Endothelial cell of umbilical vein (primary cell): ENCODE data around the gene UBL5.

ENCODE experiments used
- EZH2 ChIP-seq: IDR thresholded peaks from 2 replicates; pipeline ENCODE4 v1.6.1; 2012; ENCODE audit warnings: borderline replicate concordance, low read depth, mild to moderate bottlenecking, moderate library complexity, low read length, inconsistent platforms; ENCODE audit not compliant: severe bottlenecking
- FOS ChIP-seq: IDR thresholded peaks from 2 replicates; pipeline ENCODE4 v1.6.1; 2011; ENCODE audit warnings: mild to moderate bottlenecking, low read length, moderate library complexity, borderline replicate concordance; ENCODE audit not compliant: insufficient read depth
- GATA2 ChIP-seq: IDR thresholded peaks from 2 replicates; pipeline ENCODE4 v1.7.0; 2011; ENCODE audit warnings: low read depth, mild to moderate bottlenecking, moderate library complexity, mixed read lengths, low read length; ENCODE audit not compliant: insufficient read length, insufficient read depth
- JUN ChIP-seq: IDR thresholded peaks from 2 replicates; pipeline ENCODE4 v1.6.1; 2011; ENCODE audit warnings: borderline replicate concordance, low read depth; ENCODE audit not compliant: insufficient read length, insufficient read depth
- MYC ChIP-seq: IDR thresholded peaks from one replicate; pipeline ENCODE4 v1.6.1; 2011; ENCODE audit warnings: mild to moderate bottlenecking, low read depth, low read length
- POLR2A ChIP-seq: IDR thresholded peaks from 2 replicates; pipeline ENCODE4 v1.6.1; 2012; ENCODE audit warnings: low read depth, mild to moderate bottlenecking, control low read depth, low read length
- POLR2AphosphoS5 ChIP-seq: IDR thresholded peaks from 2 replicates; pipeline ENCODE4 v1.6.1; 2012; ENCODE audit warnings: low read depth, mild to moderate bottlenecking, control low read depth, low read length, moderate library complexity; ENCODE audit not compliant: insufficient read depth
- TF ChIP-seq, protein P1 (sequence below), 2 donors: IDR thresholded peaks; 1 replicate in 1 of 2; 2 replicates in 1 of 2; pipeline ENCODE4 v1.5.1; 2011; ENCODE audit warnings: low read length in 2 of 2, mild to moderate bottlenecking in 2 of 2, moderate library complexity in 2 of 2, control low read depth in 1 of 2, inconsistent platforms in 1 of 2, low read depth in 1 of 2; ENCODE audit not compliant: insufficient read depth in 1 of 2; ENCODE audit errors: extremely low read depth in 1 of 2
- TF ChIP-seq, protein P2 (sequence below): IDR thresholded peaks from 2 replicates; pipeline ENCODE4 v1.6.1; 2011; ENCODE audit not compliant: insufficient read depth, insufficient read length

DNA sequence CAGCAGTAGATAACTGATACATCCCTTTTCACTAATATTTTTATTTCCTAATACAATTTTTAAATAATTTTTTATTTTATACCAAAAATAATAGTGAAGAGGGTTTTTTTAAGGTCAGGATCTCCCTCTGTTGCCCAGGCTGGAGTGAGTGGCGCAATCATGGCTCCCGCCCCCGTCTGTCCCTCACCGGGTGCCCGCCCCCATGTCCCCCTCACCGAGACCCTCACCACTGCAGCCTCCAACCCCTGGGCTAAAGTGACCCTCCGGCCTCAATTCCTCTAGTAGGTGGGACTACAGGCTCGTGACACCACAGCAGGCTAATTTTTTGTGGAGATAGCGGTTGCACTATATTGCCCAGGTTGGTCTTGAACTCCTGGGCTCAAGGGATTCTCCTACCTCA is 41.4 kb upstream of the UBL5 start:
- TF ChIP-seq, protein P1, sequence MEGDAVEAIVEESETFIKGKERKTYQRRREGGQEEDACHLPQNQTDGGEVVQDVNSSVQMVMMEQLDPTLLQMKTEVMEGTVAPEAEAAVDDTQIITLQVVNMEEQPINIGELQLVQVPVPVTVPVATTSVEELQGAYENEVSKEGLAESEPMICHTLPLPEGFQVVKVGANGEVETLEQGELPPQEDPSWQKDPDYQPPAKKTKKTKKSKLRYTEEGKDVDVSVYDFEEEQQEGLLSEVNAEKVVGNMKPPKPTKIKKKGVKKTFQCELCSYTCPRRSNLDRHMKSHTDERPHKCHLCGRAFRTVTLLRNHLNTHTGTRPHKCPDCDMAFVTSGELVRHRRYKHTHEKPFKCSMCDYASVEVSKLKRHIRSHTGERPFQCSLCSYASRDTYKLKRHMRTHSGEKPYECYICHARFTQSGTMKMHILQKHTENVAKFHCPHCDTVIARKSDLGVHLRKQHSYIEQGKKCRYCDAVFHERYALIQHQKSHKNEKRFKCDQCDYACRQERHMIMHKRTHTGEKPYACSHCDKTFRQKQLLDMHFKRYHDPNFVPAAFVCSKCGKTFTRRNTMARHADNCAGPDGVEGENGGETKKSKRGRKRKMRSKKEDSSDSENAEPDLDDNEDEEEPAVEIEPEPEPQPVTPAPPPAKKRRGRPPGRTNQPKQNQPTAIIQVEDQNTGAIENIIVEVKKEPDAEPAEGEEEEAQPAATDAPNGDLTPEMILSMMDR (IDR thresholded peaks at IDR 0.05; ENCODE audit: extremely low read depth in 1 of 2, insufficient read depth in 1 of 2, low read depth in 1 of 2, low read length in 2 of 2), result no peak
- no peak for TF ChIP-seq POLR2A
- TF ChIP-seq, protein P2, sequence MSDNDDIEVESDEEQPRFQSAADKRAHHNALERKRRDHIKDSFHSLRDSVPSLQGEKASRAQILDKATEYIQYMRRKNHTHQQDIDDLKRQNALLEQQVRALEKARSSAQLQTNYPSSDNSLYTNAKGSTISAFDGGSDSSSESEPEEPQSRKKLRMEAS, result no peak
- TF ChIP-seq EZH2, result no peak
- no peak for TF ChIP-seq POLR2AphosphoS5
- TF ChIP-seq MYC, result no peak
- TF ChIP-seq GATA2, result no peak
- no peak for TF ChIP-seq JUN
- no peak for TF ChIP-seq FOS
